GM04503 (cell line): ENCODE results near the gene TSPEAR.

Source experiments
- DNase-seq: peaks from one replicate; pipeline ENCODE4 v3.0.0-alpha.2; 2012; ENCODE audit warnings: low read depth

Gene TSPEAR

GRCh38 chr21:44711327-44712202, at the start of gene TSPEAR:
Gene TSPEAR (minus strand): TSS chr21:44711572. CDS start chr21:44711514, 58 bp downstream.
- no peak for DNase-seq

- no peak for DNase-seq
Observed at GRCh38 chr21:44760376-44760775, 49.0 kb upstream of the TSPEAR start.

DNA sequence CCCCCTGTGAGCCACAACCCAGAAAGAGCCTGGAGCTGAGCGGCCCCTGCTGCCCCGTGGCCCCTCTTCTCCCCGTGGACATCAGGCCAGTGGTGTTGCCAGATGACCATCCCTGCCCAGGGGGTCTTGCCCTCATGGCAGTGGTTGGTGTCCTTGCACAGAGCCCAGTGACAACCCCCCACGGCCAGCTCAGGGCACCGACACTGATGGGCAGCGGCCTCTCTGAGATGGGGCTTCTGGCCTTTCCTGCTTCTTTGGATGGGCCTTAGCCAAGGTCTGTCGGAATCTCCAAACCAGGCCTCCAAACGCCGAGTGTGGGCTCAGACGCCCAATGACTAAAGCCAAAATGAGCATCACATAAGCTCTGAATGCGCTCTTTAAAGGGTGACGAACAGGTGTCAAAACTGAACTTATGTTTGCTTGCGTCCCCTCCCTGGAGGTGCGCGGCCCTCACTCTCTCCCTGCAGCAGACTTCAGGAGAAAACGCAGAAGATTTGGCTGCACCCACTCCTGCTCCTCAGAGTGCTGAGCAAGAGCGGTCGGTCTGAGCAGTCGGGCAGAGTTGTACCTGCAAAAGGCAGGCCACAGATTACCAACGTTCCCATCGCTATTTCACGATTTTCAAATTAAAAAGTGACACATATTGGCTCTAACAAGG, 48.4 kb upstream of the TSPEAR start:
- no peak for DNase-seq

- DNase-seq, result no peak
Observed at GRCh38 chr21:44758781-44759627, 47.6 kb upstream of the TSPEAR start.

- DNase-seq, result no peak
Observed at GRCh38 chr21:44758141-44758561, 46.8 kb upstream of the TSPEAR start.

GRCh38 chr21:44757731-44758130, 46.4 kb upstream of the TSPEAR start:
- DNase-seq, result no peak

GRCh38 chr21:44756423-44757185, 45.2 kb upstream of the TSPEAR start:
- DNase-seq, result no peak

GRCh38 chr21:44755227-44755626, 43.9 kb upstream of the TSPEAR start:
- DNase-seq, result no peak

- no peak for DNase-seq
Observed at GRCh38 chr21:44753357-44753756, 42.0 kb upstream of the TSPEAR start.

- no peak for DNase-seq
Observed at GRCh38 chr21:44752671-44753235, 41.4 kb upstream of the TSPEAR start.

GRCh38 chr21:44751799-44752636, 40.6 kb upstream of the TSPEAR start:
- DNase-seq, result no peak

DNA sequence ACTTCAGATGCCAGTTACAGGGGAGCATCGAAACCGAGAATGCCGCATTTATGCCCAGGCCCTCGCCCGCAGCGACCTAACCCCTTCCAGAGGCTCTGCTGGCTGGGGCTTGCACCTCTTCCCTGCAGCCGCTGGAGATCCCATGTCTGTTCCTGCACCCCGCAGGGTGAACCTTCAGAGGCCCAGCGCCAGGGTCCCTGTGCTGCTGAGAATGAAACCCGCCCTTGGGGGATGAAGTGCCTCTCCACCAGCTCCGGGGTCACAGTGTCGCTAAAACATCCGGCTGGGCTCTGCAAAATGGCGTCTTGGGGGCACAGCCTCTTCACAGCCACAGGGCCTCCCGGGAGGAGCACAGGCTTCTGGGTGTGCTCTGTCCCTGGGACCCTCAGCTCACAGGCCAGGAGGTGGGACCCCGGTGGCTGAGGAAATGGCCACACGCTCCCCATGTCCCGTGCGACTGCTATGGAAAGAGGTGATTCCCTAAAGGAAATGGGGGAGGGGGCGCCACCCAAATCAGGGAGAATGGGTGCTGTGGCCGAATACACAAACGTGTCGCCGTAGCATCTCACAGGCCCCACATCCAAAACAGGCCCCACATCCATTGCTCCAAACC, 39.9 kb upstream of the TSPEAR start:
- DNase-seq, result no peak

DNA sequence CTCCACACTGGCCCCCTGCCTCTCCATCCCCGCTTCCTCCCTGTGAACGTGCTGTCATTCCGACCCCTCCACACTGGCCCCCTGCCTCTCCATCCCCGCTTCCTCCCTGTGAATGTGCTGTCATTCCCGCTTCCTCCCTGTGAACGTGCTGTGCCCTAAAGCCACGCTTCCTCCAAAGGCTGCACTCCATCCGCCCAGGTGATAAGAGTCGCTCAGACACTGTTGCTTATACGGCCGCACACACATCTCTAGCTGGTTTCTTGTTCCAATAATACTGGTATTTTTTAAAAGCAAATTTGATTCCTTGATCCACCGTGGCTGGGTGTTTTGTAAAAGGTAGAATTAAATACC, 39.3 kb upstream of the TSPEAR start:
- no peak for DNase-seq

DNA sequence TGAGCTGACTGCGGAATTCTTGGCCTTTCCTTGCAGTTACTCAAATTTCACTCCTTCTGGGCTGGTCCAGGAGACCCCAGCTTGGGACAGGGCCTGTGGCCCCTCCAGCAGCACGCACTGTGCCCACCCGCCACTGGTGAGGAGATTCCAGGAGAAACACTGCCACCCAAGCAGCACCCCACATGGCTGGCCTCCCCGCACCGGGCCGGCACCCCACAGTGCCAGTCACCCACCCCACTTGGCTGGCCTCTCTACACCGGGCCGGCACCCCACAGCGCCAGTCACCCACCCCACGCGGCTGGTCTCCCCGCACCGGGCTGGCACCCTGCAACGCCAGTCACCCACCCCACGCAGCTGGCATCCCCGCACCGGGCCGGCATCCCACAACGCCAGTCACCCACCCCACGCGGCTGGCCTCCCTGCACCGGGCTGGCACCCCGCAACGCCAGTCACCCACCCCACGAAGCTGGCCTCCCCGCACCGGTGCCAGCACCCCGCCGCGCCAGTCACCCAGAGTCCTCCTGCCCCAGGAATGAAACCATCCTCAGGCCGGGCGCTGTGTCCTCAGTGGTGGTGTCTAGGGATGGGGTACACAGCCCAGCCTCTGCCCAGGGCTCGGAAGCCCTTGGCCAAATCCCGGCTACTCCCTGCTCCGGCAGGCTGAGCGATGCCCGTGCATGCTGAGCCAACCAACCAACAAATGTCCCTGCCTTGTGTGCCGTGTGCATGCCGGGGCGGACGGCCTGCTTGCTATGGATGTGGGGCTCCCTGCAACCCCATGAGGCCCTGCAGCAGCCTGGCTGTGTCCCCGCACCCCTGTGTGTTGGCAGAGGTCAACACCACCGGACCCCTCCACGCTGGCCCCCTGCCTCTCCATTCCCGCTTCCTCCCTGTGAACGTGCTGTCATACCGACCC, 38.6 kb upstream of the TSPEAR start:
- DNase-seq, result no peak

DNA sequence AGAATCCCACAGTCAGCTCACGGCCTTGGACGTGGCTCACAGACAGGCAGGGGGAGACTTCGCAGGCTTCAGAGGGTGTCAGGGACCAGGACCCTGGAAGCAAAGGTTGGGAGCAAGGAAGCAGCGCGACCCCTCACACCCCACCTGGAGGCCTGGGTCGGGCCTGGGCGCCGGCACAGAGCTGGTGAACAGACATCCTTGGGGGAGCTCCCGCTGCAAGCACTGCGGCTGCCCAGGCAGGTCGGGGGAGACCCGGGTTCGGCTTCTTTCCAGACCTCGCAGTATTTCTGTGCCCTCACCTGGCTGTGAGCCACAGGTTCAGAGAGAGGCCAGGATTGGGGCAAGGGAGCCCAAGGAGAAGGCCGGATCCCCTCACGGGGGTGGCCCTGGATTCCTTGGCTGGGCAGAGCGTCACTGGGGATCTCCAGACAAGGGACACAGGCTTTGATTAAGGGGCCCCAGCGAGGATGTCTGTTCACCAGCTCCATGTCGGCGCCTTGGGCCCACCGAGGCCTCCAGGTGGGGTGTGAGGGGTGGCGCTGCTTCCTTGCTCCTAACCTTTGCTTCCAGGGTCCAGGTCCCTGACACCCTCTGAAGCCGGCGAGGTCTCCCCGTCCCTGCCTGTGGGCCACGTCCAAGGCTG, 37.9 kb upstream of the TSPEAR start:
- DNase-seq, result no peak

- no peak for DNase-seq
Observed at GRCh38 chr21:44748621-44749020, 37.2 kb upstream of the TSPEAR start.

DNA sequence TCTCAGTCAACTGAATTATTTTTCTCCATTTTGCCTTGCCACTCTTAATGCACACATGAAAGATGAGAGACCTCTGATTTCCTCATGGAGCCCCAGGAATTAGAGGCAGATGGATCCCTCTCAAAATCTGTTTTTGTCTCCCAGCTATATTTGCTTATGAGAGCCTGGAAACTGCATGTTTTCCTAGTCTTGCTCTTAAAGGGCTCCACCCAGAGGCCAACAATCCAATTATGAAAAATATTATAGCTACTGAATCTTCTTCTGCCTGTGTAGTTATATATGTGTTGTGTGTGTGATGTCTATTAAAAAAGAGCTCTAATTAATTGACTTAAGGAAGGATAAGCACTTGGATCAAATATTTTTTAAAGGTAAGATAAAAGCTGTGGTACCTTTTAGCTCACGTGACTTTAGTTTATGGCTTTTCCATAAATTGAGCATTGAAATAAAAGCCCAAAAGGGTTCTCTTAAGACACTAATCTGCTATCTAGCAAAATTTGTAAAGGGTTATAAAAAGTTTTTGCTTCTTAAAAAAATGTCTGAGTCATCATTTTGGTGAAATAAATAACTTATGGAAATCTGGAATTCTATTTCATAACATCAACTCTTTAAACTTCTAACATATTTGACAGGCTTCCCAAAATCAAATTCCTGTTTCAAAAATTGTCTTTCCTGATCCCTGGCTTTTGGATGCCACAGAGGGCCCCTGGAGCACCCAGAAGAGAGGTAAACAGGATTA, 31.2 kb upstream of the TSPEAR start:
- DNase-seq, result no peak

- DNase-seq, result no peak
Observed at GRCh38 chr21:44741921-44742320, 30.5 kb upstream of the TSPEAR start.
